Ovary (tissue), 3 donors: ENCODE measurements around the gene LIPC.

ENCODE experiments used
- POLR2A ChIP-seq: fragments of 450-650 bp; IDR thresholded peaks from one replicate; pipeline ENCODE4 v1.6.1; 2017; ENCODE audit warnings: antibody characterized with exemption, mild to moderate bottlenecking, moderate library complexity
- TF ChIP-seq, protein P1 (sequence below), 3 donors: fragments of 450-650 bp in 2 of 3; fragments of 200-600 bp in 1 of 3; IDR thresholded peaks; one replicate each; pipeline versions ENCODE4 v1.5.1 to v1.8.0; 2016 to 2022; ENCODE audit warnings: antibody characterized with exemption in 3 of 3, mild to moderate bottlenecking in 1 of 3
- donor health status: DM: no; HTN: no; CAD: no.

GRCh38 chr15:58546635-58547627, 115.1 kb downstream of the LIPC start:
- no peak for TF ChIP-seq POLR2A
- TF ChIP-seq, protein P1, sequence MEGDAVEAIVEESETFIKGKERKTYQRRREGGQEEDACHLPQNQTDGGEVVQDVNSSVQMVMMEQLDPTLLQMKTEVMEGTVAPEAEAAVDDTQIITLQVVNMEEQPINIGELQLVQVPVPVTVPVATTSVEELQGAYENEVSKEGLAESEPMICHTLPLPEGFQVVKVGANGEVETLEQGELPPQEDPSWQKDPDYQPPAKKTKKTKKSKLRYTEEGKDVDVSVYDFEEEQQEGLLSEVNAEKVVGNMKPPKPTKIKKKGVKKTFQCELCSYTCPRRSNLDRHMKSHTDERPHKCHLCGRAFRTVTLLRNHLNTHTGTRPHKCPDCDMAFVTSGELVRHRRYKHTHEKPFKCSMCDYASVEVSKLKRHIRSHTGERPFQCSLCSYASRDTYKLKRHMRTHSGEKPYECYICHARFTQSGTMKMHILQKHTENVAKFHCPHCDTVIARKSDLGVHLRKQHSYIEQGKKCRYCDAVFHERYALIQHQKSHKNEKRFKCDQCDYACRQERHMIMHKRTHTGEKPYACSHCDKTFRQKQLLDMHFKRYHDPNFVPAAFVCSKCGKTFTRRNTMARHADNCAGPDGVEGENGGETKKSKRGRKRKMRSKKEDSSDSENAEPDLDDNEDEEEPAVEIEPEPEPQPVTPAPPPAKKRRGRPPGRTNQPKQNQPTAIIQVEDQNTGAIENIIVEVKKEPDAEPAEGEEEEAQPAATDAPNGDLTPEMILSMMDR (IDR thresholded peaks at IDR 0.05) = no peak
